ENCODE results near the gene NEDD4. TPM values are rescaled to one million over a fixed set of nuclear protein-coding genes. Genes with fewer than 3 reads are reported as not detected.
"Not testable (repeated sequence)": the region's sequence is repeated elsewhere in the genome, so short reads cannot be mapped to it uniquely, and the experiment has no call there.

Gene NEDD4
- total RNA-seq, 1 donor = 48.5 TPM

- no peak for DNase-seq (ENCODE audit: insufficient read length, low spot score, missing footprints)
- H3K4me3 ChIP-seq (ENCODE audit: insufficient read depth, low read length) = no peak overlapping the region
- H2AFZ ChIP-seq (ENCODE audit: low read length) = no peak overlapping the region
- H3K27ac ChIP-seq (ENCODE audit: low read depth, low read length) = no peak overlapping the region
- H3K36me3 ChIP-seq (ENCODE audit: insufficient read depth, low read length) = peaks cover 65% of the 10 kb centered on the region
- H3K27me3 ChIP-seq (ENCODE audit: insufficient read depth, low read length) = no peaks in the 10 kb centered on the region
- no peaks in the 10 kb centered on the region for H3K9me3 ChIP-seq (ENCODE audit: low read depth, low read length)
- no peak for TF ChIP-seq CTCF (IDR thresholded peaks at IDR 0.05; ENCODE audit: extremely low read depth, low read depth, low read length)
- no peak overlapping the region for H3K4me2 ChIP-seq (ENCODE audit: insufficient read depth, low read length)
- no peaks in the 10 kb centered on the region for H3K79me2 ChIP-seq (ENCODE audit: insufficient read depth, low read length)
- no peaks in the 10 kb centered on the region for H4K20me1 ChIP-seq (ENCODE audit: insufficient read depth, low read length)
- H3K4me1 ChIP-seq (ENCODE audit: insufficient read depth, low read length) = no peaks in the 10 kb centered on the region
These were observed 134.8 kb downstream of the NEDD4 start for GRCh38 chr15:55858661-55859060.

GRCh38 chr15:55856506-55857164 is 136.8 kb downstream of the NEDD4 start:
- no peaks in the 10 kb centered on the region for H3K27me3 ChIP-seq (ENCODE audit: insufficient read depth, low read length)
- H3K27ac ChIP-seq (ENCODE audit: low read depth, low read length) = no peak overlapping the region
- no peaks in the 10 kb centered on the region for H4K20me1 ChIP-seq (ENCODE audit: insufficient read depth, low read length)
- TF ChIP-seq CTCF (IDR thresholded peaks at IDR 0.05; ENCODE audit: extremely low read depth, low read depth, low read length) = no peak
- H3K79me2 ChIP-seq (ENCODE audit: insufficient read depth, low read length) = no peaks in the 10 kb centered on the region
- H3K4me3 ChIP-seq (ENCODE audit: insufficient read depth, low read length) = no peak overlapping the region
- H3K4me1 ChIP-seq (ENCODE audit: insufficient read depth, low read length) = no peaks in the 10 kb centered on the region
- H2AFZ ChIP-seq (ENCODE audit: low read length) = no peak overlapping the region
- no peak overlapping the region for H3K4me2 ChIP-seq (ENCODE audit: insufficient read depth, low read length)
- H3K36me3 ChIP-seq (ENCODE audit: insufficient read depth, low read length) = peaks cover 61% of the 10 kb centered on the region
- H3K9me3 ChIP-seq (ENCODE audit: low read depth, low read length) = no peaks in the 10 kb centered on the region
- no peak for DNase-seq (ENCODE audit: insufficient read length, low spot score, missing footprints)

GRCh38 chr15:55853134-55853533 is 140.3 kb downstream of the NEDD4 start:
- H3K4me2 ChIP-seq (ENCODE audit: insufficient read depth, low read length) = no peak overlapping the region
- H4K20me1 ChIP-seq (ENCODE audit: insufficient read depth, low read length) = no peaks in the 10 kb centered on the region
- no peaks in the 10 kb centered on the region for H3K4me1 ChIP-seq (ENCODE audit: insufficient read depth, low read length)
- H3K4me3 ChIP-seq (ENCODE audit: insufficient read depth, low read length) = no peak overlapping the region
- no peak for TF ChIP-seq CTCF (IDR thresholded peaks at IDR 0.05; ENCODE audit: extremely low read depth, low read depth, low read length)
- H3K27me3 ChIP-seq (ENCODE audit: insufficient read depth, low read length) = no peaks in the 10 kb centered on the region
- H3K36me3 ChIP-seq (ENCODE audit: insufficient read depth, low read length) = peaks cover 65% of the 10 kb centered on the region
- no peak overlapping the region for H3K27ac ChIP-seq (ENCODE audit: low read depth, low read length)
- H3K9me3 ChIP-seq (ENCODE audit: low read depth, low read length) = no peaks in the 10 kb centered on the region
- H2AFZ ChIP-seq (ENCODE audit: low read length) = no peak overlapping the region
- DNase-seq (ENCODE audit: insufficient read length, low spot score, missing footprints) = no peak
- H3K79me2 ChIP-seq (ENCODE audit: insufficient read depth, low read length) = no peaks in the 10 kb centered on the region

GRCh38 chr15:55846116-55846707 is 147.2 kb downstream of the NEDD4 start:
- no peaks in the 10 kb centered on the region for H3K79me2 ChIP-seq (ENCODE audit: insufficient read depth, low read length)
- TF ChIP-seq CTCF (IDR thresholded peaks at IDR 0.05; ENCODE audit: extremely low read depth, low read depth, low read length) = peak; percentile 86
- H3K27me3 ChIP-seq (ENCODE audit: insufficient read depth, low read length) = no peaks in the 10 kb centered on the region
- H3K36me3 ChIP-seq (ENCODE audit: insufficient read depth, low read length) = peaks cover 66% of the 10 kb centered on the region
- no peaks in the 10 kb centered on the region for H3K9me3 ChIP-seq (ENCODE audit: low read depth, low read length)
- H2AFZ ChIP-seq (ENCODE audit: low read length) = no peak overlapping the region
- no peak for DNase-seq (ENCODE audit: insufficient read length, low spot score, missing footprints)
- no peaks in the 10 kb centered on the region for H3K4me1 ChIP-seq (ENCODE audit: insufficient read depth, low read length)
- H4K20me1 ChIP-seq (ENCODE audit: insufficient read depth, low read length) = no peaks in the 10 kb centered on the region
- no peak overlapping the region for H3K27ac ChIP-seq (ENCODE audit: low read depth, low read length)
- no peak overlapping the region for H3K4me2 ChIP-seq (ENCODE audit: insufficient read depth, low read length)
- no peak overlapping the region for H3K4me3 ChIP-seq (ENCODE audit: insufficient read depth, low read length)

- not testable (repeated sequence) for H3K27ac ChIP-seq (ENCODE audit: low read depth, low read length); H3K27me3 ChIP-seq (ENCODE audit: insufficient read depth, low read length); H2AFZ ChIP-seq (ENCODE audit: low read length); H3K79me2 ChIP-seq (ENCODE audit: insufficient read depth, low read length); H3K9me3 ChIP-seq (ENCODE audit: low read depth, low read length); H3K4me2 ChIP-seq (ENCODE audit: insufficient read depth, low read length); H4K20me1 ChIP-seq (ENCODE audit: insufficient read depth, low read length); H3K4me3 ChIP-seq (ENCODE audit: insufficient read depth, low read length); DNase-seq (ENCODE audit: insufficient read length, low spot score, missing footprints); H3K4me1 ChIP-seq (ENCODE audit: insufficient read depth, low read length)
- peaks cover 63% of the 10 kb centered on the region for H3K36me3 ChIP-seq (ENCODE audit: insufficient read depth, low read length)
These were observed 150.5 kb downstream of the NEDD4 start for GRCh38 chr15:55842897-55843296.
